Measurements from ENCODE around the gene DOCK2. TPM values are rescaled to one million over a fixed set of nuclear protein-coding genes. Genes with fewer than 3 reads are reported as not detected.

Gene DOCK2
- total RNA-seq, 1 donor from 2014 or later: 4.2 TPM

DNA sequence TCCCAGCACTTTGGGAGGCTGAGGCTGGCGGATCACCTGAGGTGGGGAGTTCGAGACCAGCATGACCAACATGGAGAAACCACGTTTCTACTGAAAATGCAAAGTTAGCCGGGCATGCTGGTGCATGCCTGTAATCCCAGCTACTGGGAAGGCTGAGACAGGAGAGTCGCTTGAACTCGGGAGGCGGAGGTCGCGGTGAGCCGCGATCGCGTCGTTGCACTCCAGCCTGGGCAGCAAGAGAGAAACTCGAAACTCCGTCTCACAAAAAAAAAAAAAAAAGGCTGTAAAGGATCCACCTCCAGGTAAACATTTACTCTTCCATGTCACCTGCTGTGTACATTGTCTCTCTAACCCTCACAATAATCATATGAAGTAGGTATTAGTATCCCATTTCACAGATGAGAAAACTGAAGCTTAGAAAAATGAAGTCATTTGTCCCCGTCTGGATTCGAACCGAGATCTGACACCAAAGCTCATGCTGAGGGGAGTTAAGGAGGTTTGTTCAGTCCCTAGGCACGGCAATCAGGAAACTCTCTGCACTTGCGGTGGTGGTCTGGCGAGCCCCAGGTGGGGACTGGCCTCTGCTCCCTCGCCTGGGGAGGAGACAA lies 494 bp upstream of the DOCK2 start:
- Histone ChIP-seq H3K4me1 (peaks cover 7% of the 10 kb centered on the region), H3K9me3 (replicated peaks) (peaks cover 18% of the 10 kb centered on the region), H3K36me3 (no peaks in the 10 kb centered on the region), H3K4me3 (peak overlapping the region; percentile 56), H3K27me3 (ENCODE audit: low read depth) (peaks cover 38% of the 10 kb centered on the region), H3K27ac (replicated peaks) (no peak overlapping the region)
- TF ChIP-seq, protein P1, sequence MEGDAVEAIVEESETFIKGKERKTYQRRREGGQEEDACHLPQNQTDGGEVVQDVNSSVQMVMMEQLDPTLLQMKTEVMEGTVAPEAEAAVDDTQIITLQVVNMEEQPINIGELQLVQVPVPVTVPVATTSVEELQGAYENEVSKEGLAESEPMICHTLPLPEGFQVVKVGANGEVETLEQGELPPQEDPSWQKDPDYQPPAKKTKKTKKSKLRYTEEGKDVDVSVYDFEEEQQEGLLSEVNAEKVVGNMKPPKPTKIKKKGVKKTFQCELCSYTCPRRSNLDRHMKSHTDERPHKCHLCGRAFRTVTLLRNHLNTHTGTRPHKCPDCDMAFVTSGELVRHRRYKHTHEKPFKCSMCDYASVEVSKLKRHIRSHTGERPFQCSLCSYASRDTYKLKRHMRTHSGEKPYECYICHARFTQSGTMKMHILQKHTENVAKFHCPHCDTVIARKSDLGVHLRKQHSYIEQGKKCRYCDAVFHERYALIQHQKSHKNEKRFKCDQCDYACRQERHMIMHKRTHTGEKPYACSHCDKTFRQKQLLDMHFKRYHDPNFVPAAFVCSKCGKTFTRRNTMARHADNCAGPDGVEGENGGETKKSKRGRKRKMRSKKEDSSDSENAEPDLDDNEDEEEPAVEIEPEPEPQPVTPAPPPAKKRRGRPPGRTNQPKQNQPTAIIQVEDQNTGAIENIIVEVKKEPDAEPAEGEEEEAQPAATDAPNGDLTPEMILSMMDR (IDR thresholded peaks at IDR 0.05; ENCODE audit: borderline replicate concordance): no peak
- no peak for DNase-seq
- intact Hi-C loops (cut with micrococcal nuclease): no loop called here

DNA sequence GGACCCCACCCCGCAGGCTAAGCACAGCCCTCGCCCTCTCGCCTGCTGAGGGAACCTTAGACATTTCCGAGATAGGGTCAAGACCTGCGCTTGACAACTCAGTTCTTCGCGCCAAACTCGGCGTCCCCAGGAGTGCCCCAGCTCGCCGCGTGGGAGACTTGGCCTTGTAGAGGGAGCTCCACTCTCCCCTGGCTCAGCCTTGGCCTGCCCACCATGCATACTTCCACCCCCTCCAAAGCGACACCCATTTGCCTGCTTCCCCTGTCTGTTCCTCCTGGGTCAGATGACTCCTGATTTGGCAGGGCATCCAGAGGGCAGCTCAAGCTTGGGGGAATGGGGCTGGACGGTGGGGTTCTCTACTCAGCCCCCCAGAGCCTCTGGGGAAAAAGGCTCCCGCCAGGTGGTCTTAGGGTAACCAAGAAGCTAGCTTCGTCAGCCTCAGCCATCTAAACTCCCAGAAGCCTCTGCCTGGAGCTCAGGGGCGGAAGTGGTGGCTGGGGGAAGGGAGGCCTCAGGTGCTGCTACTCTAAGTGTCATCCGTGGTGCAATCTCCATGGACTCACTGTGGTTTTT lies 560 bp downstream of the DOCK2 start:
- H3K4me1 ChIP-seq: peaks cover 7% of the 10 kb centered on the region
- peaks cover 38% of the 10 kb centered on the region for H3K27me3 ChIP-seq (ENCODE audit: low read depth)
- no peaks in the 10 kb centered on the region for H3K36me3 ChIP-seq
- intact Hi-C loops (cut with micrococcal nuclease): no loop called here
- peak overlapping the region; percentile 56 for H3K27ac ChIP-seq (replicated peaks)
- peaks cover 18% of the 10 kb centered on the region for H3K9me3 ChIP-seq (replicated peaks)
- TF ChIP-seq, protein P1 (IDR thresholded peaks at IDR 0.05; ENCODE audit: borderline replicate concordance): no peak
- DNase-seq: peak; percentile 25
- peak overlapping the region; percentile 56 for H3K4me3 ChIP-seq

DNA sequence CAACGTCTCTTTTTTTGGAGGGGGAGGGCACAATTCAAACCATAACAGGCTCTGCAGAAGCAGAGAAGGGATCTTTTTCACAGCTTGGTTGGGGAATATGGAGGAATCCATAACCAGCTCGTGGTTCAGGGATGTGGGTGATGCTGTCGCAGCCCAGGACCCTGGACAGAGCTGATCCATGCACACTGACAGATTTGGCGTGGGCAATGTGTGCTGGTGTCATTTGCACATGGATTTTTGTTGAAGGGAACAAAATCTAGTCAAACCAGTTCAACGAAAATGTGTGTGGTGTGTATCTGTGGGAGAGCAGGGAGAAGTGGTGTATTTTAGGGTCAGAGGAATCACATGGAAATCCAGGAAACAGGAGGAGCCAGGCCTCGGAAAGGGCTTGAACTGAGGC lies 4.2 kb downstream of the DOCK2 start:
- DNase-seq: no peak
- H3K4me1 ChIP-seq: peaks cover 7% of the 10 kb centered on the region
- no peak overlapping the region for H3K27ac ChIP-seq (replicated peaks)
- H3K9me3 ChIP-seq (replicated peaks): peaks cover 12% of the 10 kb centered on the region
- H3K27me3 ChIP-seq (ENCODE audit: low read depth): peaks cover 28% of the 10 kb centered on the region
- TF ChIP-seq, protein P1 (IDR thresholded peaks at IDR 0.05; ENCODE audit: borderline replicate concordance): no peak
- intact Hi-C loops (cut with micrococcal nuclease): no loop called here
- H3K36me3 ChIP-seq: no peaks in the 10 kb centered on the region
- no peak overlapping the region for H3K4me3 ChIP-seq

DNA sequence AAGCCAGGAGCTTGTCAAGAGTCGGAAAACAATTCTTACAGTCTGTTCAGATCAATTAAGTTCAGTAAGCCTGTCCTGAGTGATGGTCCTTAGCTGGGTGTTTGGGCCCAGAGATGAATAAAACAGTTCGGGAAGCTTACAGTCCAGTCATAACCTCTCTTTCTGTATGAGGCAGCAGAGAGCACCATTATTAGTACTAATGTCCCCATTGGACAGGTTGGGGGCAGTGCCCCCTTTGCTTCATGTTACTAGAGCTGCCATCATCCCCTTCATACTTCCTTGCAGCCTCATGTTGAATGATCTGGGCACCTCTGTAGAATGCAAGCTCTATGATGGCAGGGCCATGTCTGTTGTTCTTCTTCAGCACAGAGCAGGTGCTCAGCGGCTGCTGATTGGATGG lies 9.8 kb downstream of the DOCK2 start:
- H3K27me3 ChIP-seq (ENCODE audit: low read depth): peaks cover 8% of the 10 kb centered on the region
- intact Hi-C loops (cut with micrococcal nuclease): no loop called here
- H3K9me3 ChIP-seq (replicated peaks): no peaks in the 10 kb centered on the region
- no peaks in the 10 kb centered on the region for H3K36me3 ChIP-seq
- peaks cover 24% of the 10 kb centered on the region for H3K4me1 ChIP-seq
- H3K4me3 ChIP-seq: no peak overlapping the region
- DNase-seq: no peak
- no peak overlapping the region for H3K27ac ChIP-seq (replicated peaks)
- TF ChIP-seq, protein P1 (IDR thresholded peaks at IDR 0.05; ENCODE audit: borderline replicate concordance): no peak

DNA sequence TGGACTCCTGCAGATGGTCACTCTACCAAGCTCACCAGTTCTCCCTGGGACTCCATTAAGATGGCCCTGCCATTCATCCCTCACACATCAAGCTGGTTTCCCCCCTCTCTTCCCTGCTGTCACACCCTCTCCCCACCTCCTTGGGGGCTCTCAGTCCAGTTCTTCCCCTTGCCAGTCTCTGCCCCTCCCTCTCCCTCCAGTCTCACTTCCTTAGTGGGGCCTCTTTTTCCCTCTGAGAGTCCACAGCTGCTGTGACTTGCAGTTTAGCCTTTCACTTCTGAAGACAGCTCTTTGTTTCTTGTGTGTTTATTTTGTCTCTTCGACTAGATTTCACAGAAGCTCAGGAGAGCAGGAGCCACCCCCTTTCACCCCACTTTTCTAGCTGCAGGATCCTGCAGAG lies 10.5 kb downstream of the DOCK2 start:
- Histone ChIP-seq H3K27me3 (ENCODE audit: low read depth) (peaks cover 8% of the 10 kb centered on the region), H3K4me3 (no peak overlapping the region), H3K27ac (replicated peaks) (no peak overlapping the region), H3K9me3 (replicated peaks) (no peaks in the 10 kb centered on the region), H3K36me3 (no peaks in the 10 kb centered on the region), H3K4me1 (peaks cover 31% of the 10 kb centered on the region)
- intact Hi-C loops (cut with micrococcal nuclease): no loop called here
- TF ChIP-seq, protein P1 (IDR thresholded peaks at IDR 0.05; ENCODE audit: borderline replicate concordance): no peak
- no peak for DNase-seq

Measured in left ventricle myocardium inferior (tissue), 1 donor.